SK-N-MC (cell line): ENCODE results near the gene SAMD14.

Experiments used
- DNase-seq: peaks from one replicate; pipeline ENCODE4 v3.0.0-alpha.2; 2011; ENCODE audit warnings: low read depth, low spot score
- H3K27ac ChIP-seq: fragments of 200-600 bp; sonication (generic); 2 replicates; pipeline ENCODE4 v1.5.1; 2016; ENCODE audit warnings: mixed run types
- H3K36me3 ChIP-seq: fragments of 200-600 bp; sonication (generic); 2 replicates; pipeline ENCODE4 v1.6.1; 2017; ENCODE audit warnings: antibody characterized with exemption, low read length, mixed read lengths; ENCODE audit not compliant: insufficient read depth
- H3K4me3 ChIP-seq: fragments of 200-600 bp; sonication (generic); 2 replicates; pipeline ENCODE4 v1.5.1; 2016
- H3K9ac ChIP-seq: fragments of 200-600 bp; sonication (generic); 2 replicates; pipeline ENCODE4 v1.8.0; 2017; ENCODE audit warnings: mixed run types, mixed read lengths; ENCODE audit not compliant: insufficient read length
- H3K9me3 ChIP-seq: fragments of 200-600 bp; sonication (generic); 2 replicates; pipeline ENCODE4 v1.6.1; 2017; ENCODE audit warnings: low read depth, mild to moderate bottlenecking, antibody characterized with exemption, low read length, moderate library complexity, mixed read lengths
- EZH2 ChIP-seq: fragments of 200-600 bp; sonication (generic); IDR thresholded peaks from one replicate; pipeline ENCODE4 v1.6.1; 2017; ENCODE audit warnings: antibody characterized with exemption
- FOXP2 ChIP-seq: optimal IDR thresholded peaks from 2 replicates; pipeline ENCODE3; 2011; ENCODE audit warnings: mild to moderate bottlenecking, moderate library complexity; ENCODE audit not compliant: insufficient read depth; ENCODE audit errors: extremely low read length, control extremely low read depth
- POLR2AphosphoS5 ChIP-seq: IDR thresholded peaks from 2 replicates; pipeline ENCODE4 v1.6.1; 2012; ENCODE audit warnings: mild to moderate bottlenecking, low read depth, low read length, borderline replicate concordance

SAMD14 gene

DNA sequence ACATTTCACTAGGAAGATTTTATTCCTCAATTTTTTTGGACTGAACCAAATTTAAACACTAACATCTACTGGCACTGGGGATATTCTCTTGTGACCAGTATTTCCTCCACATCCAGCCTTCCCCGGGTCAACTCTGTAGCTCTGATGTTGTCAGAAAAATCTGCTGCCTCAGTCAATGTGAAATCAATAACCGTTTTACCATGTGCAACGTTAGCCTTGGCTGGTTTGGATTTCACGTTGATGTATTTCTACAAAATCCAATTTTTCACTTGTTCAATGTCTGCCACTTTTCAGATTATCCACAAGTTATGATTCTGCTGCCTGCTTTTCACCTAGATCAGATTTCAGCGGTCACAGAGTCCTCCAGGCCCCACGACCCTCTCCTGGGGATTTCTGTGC lies 43.0 kb upstream of the SAMD14 start:
- Histone ChIP-seq H3K36me3 (no peaks in the 10 kb centered on the region), H3K9ac (no peak overlapping the region), H3K9me3 (no peaks in the 10 kb centered on the region), H3K4me3 (no peak overlapping the region), H3K27ac (no peak overlapping the region)
- no peak for DNase-seq
- TF ChIP-seq FOXP2 (no peak), POLR2AphosphoS5 (no peak), EZH2 (no peak)

DNA sequence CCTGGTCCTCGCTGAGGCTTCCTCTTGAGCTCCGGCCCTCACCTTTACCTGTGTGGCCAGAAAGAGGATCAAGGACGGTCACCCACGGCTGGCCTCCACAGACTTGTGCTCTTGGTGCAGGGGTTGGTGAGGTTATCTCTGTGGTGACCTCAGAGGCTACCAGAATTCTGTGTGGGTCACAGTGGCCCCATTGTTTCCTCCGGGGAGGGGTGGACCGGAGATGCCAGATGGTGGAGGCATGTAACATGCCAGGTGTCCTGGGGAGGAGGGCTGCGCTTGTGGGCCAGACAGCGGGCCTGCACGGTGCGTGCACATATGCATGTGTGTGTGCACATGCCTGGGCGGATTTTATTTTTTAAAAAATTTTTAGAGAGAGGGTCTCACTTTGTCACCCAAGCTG lies 42.2 kb upstream of the SAMD14 start:
- Histone ChIP-seq H3K4me3 (no peak overlapping the region), H3K36me3 (no peaks in the 10 kb centered on the region), H3K9ac (no peak overlapping the region), H3K9me3 (no peaks in the 10 kb centered on the region), H3K27ac (no peak overlapping the region)
- TF ChIP-seq EZH2 (no peak), FOXP2 (no peak), POLR2AphosphoS5 (no peak)
- DNase-seq = no peak

DNA sequence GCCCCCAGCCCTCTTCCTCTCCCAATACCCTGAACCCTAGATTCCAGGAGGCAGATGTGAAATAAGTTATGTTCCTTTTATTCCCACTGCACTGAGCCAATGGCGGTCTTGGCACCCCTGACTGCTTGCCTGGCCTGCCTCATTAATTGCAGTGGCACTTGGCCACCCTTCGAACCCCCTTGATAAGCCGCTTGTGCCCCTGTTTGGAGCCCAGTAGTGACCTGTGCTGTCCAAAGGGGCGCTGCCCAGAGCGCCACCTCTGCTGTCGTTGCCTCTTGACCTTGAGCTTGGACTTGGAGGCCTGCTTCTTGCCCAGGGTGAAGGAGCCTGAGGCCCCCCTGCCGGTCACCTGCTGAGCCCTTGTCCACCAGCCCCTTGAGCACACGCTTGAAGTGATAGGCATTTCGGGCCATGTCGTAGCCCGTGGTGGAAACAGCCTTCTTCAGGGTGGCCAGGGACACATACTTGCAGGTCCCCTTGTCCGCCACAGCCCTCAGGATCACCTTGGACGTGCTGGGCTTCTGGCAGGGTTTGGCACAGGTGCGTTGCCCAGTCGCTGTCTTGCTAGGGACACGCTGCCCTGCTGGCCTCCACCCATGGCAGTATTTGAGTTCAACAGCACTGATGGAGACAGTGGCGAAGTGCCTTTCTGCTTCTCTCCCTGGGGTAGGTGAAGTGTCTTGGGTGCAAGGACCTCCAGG lies 41.6 kb upstream of the SAMD14 start:
- H3K9ac ChIP-seq = no peak overlapping the region
- DNase-seq = no peak
- H3K36me3 ChIP-seq = no peaks in the 10 kb centered on the region
- no peaks in the 10 kb centered on the region for H3K9me3 ChIP-seq
- no peak overlapping the region for H3K27ac ChIP-seq
- TF ChIP-seq POLR2AphosphoS5 = no peak
- no peak for TF ChIP-seq FOXP2
- no peak for TF ChIP-seq EZH2
- no peak overlapping the region for H3K4me3 ChIP-seq

DNA sequence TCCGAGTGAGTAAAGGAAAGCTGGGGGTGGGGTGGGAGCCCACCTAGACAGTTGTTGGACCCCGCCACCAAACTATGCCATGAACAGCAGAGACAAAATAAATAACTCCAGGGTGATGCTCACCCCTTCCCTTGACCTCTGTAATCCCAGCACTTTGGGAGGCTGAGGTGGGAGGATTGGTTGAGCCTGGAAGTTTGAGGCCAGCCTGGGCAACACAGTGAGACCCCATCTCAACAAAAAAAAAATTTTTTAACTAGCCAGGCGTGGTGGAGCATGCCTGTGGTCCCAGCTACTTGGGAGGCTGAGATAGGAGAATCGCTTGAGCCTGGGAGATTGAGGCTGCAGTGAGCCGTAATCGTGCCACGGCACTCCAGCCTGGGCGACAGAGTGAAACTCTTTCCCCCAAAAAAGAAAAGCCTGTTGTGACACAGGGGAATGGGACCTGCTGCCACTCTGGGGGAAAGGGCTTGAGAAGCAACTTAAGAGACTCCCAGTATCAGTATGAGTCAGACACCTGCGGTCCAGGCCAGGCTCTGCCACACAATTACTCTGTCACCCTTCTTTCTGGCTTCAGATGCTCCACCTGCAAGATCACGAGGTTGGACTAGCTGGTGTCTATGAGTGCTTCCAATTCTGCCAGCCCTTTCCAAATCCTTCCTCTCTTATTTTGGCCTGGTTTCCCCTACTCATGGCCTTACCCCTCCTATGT lies 40.9 kb upstream of the SAMD14 start:
- H3K36me3 ChIP-seq = no peaks in the 10 kb centered on the region
- no peaks in the 10 kb centered on the region for H3K9me3 ChIP-seq
- H3K9ac ChIP-seq = no peak overlapping the region
- H3K4me3 ChIP-seq = no peak overlapping the region
- H3K27ac ChIP-seq = no peak overlapping the region
- DNase-seq = no peak
- no peak for TF ChIP-seq FOXP2
- no peak for TF ChIP-seq POLR2AphosphoS5
- no peak for TF ChIP-seq EZH2

DNA sequence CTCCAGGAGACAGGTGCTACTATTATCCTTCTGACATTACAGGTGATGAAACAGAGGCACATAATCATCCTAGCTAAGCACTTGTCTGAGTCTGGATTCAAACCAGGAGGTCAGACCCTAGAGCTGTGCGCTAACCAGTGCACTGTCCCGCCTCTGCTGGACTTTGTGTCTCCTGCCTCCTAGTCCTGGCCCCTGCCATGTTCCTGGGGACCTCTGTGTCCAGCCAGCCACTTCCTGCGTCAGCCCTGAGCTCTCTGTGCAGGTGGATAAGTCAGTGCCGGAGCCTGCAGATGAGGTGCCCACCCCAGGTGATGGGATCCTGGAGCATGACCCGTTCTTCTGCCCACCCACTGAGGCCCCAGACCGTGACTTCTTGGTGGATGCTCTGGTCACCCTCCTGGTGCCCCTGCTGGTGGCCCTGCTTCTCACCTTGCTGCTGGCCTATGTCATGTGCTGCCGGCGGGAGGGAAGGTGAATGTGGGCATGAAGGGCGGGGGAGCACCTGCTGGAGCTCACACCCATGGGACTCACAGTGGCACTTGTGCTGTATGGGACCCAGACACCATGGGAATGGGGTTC lies 40.0 kb upstream of the SAMD14 start:
- Histone ChIP-seq H3K27ac (no peak overlapping the region), H3K36me3 (no peaks in the 10 kb centered on the region), H3K9me3 (no peaks in the 10 kb centered on the region), H3K4me3 (no peak overlapping the region), H3K9ac (no peak overlapping the region)
- DNase-seq = no peak
- no peak for TF ChIP-seq POLR2AphosphoS5
- TF ChIP-seq EZH2 = no peak
- no peak for TF ChIP-seq FOXP2

DNA sequence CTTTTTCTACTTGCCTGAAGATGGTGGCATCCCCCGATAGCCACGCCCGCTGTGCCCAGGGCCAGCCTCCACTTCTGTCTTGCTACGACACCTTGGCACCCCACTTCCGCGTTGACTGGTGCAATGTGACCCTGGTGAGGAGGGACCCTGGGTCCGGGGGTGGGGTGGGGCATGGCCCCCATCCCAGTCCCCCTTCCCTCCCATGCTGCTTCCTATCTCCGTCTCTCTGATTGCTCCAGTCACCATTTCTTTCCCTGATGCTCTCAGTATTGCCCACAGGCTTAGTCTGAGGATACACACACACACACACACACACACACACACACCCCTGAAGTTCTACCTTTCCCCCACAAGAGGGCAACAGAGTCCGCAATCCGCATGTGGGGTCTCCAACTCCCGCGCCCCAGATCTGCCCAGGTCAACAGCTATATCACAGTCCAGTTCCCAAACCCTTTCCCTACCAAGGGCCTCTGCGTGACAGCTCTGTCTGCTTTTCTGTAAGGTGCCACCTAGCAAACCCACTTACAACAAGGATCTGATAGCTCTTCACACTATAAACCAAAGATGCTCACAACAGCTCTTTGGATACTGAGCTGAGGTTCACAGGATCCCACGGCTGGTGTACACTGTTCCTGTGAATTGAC lies 39.3 kb upstream of the SAMD14 start:
- peak; percentile 30 for DNase-seq
- Histone ChIP-seq H3K9me3 (no peaks in the 10 kb centered on the region), H3K4me3 (no peak overlapping the region), H3K36me3 (no peaks in the 10 kb centered on the region), H3K9ac (no peak overlapping the region), H3K27ac (no peak overlapping the region)
- no peak for TF ChIP-seq FOXP2
- no peak for TF ChIP-seq EZH2
- no peak for TF ChIP-seq POLR2AphosphoS5

DNA sequence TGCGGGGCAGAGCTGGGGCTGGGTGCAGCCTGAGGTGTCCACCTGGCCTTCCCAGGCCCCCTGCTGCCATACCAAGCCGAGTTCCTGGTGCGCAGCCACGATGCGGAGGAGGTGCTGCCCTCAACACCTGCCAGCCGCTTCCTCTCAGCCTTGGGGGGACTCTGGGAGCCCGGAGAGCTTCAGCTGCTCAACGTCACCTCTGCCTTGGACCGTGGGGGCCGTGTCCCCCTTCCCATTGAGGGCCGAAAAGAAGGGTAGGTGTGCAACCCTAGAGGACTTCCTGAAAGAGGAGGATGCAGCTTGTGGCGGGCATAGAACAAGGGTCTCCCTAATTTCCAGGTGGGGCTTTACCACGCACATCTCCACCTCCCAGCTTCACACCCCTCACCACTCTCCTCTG lies 38.4 kb upstream of the SAMD14 start:
- Histone ChIP-seq H3K36me3 (no peaks in the 10 kb centered on the region), H3K4me3 (no peak overlapping the region), H3K9me3 (no peaks in the 10 kb centered on the region), H3K27ac (no peak overlapping the region), H3K9ac (no peak overlapping the region)
- no peak for TF ChIP-seq EZH2
- no peak for TF ChIP-seq POLR2AphosphoS5
- no peak for TF ChIP-seq FOXP2
- DNase-seq = no peak

DNA sequence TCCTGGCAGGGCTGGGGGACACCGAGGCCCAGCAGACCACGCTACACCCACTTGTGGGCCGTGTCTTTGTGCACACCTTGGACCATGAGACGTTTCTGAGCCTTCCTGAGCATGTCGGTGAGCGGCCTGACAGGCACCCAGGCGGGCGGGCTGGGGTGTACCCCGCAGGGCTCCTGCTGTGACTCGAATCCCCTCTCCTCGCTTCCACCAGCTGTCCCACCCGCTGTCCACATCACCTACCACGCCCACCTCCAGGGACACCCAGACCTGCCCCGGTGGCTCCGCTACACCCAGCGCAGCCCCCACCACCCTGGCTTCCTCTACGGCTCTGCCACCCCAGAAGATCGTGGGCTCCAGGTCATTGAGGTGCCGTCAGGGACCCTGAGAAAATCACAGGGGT lies 37.4 kb upstream of the SAMD14 start:
- DNase-seq = no peak
- Histone ChIP-seq H3K36me3 (no peaks in the 10 kb centered on the region), H3K27ac (no peak overlapping the region), H3K4me3 (no peak overlapping the region), H3K9me3 (no peaks in the 10 kb centered on the region), H3K9ac (no peak overlapping the region)
- TF ChIP-seq EZH2 = no peak
- no peak for TF ChIP-seq FOXP2
- no peak for TF ChIP-seq POLR2AphosphoS5
